HUDEP-2 (cell line): ENCODE results near the gene IQCN.

Source experiments
- DNase-seq, 76 experiments: peaks; one replicate each; lab custom pipeline; 2025; ENCODE audit not compliant: unreplicated experiment in 76 of 76; lab: John Stamatoyannopoulos, UW

IQCN gene, protein sequence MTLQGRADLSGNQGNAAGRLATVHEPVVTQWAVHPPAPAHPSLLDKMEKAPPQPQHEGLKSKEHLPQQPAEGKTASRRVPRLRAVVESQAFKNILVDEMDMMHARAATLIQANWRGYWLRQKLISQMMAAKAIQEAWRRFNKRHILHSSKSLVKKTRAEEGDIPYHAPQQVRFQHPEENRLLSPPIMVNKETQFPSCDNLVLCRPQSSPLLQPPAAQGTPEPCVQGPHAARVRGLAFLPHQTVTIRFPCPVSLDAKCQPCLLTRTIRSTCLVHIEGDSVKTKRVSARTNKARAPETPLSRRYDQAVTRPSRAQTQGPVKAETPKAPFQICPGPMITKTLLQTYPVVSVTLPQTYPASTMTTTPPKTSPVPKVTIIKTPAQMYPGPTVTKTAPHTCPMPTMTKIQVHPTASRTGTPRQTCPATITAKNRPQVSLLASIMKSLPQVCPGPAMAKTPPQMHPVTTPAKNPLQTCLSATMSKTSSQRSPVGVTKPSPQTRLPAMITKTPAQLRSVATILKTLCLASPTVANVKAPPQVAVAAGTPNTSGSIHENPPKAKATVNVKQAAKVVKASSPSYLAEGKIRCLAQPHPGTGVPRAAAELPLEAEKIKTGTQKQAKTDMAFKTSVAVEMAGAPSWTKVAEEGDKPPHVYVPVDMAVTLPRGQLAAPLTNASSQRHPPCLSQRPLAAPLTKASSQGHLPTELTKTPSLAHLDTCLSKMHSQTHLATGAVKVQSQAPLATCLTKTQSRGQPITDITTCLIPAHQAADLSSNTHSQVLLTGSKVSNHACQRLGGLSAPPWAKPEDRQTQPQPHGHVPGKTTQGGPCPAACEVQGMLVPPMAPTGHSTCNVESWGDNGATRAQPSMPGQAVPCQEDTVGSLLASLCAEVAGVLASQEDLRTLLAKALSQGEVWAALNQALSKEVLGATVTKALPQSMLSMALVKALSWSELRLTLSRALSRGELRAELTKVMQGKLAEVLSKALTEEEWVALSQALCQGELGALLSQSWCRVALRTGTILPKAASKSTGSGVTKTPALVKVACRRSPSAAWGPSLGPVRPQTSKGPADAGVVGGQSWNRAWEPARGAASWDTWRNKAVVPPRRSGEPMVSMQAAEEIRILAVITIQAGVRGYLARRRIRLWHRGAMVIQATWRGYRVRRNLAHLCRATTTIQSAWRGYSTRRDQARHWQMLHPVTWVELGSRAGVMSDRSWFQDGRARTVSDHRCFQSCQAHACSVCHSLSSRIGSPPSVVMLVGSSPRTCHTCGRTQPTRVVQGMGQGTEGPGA (N-terminal part only)

GRCh38 chr19:18274219-18274780, at the start of gene IQCN:
IQCN (minus strand) TSS chr19:18274452; CDS start chr19:18269478, 4,974 bp downstream.
- DNase-seq = peak in 10 of 76 experiments; percentile 13 to 56 (median 19)

DNA sequence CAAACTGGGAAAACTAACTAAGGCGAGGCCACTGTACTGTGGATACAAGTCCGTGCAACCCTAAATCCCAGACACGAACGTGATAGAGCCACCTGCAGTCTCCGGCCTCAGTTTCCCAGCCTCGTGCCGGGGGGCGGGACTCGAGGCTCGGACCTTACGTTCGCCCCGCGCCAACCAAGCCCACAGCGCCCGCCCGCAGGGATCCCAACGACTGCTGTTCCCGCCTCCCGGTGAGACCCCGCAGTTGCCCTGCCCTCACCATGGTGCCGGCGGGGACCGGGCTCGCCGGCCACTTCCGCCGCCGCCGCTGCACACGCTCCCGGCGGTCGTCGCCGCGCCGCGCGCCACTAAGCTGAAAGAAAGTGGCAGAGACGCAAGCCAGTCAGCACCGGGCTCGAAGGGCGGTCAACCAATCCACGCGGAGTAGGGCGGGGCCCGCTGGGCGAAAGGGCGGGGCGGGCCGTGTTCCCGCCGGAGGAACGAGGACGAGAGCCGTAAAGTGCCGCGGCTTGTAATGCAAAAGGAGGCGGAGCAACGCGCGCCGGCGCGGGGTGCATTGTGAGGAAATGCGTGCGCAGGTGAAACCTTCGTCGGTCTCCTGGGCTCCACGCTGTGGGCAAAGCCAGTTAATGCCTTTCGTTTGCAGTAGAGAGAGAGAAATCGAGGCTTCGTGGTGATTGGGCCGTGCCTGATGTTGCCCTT, 48.7 kb upstream of the IQCN start, which contains the start of gene LSM4:
Gene LSM4 (minus strand): TSS at position 318 of the 702 bp plus-strand sequence. CDS start 56 bp downstream, at position 262.
- peak; percentile 70 to 100 (median 99) for DNase-seq

GRCh38 chr19:18322318-18322758, 48.1 kb upstream of the IQCN start:
- peak in 67 of 76 experiments; percentile 19 to 83 (median 65) for DNase-seq

GRCh38 chr19:18321734-18322102, 47.5 kb upstream of the IQCN start:
- peak in 10 of 76 experiments; percentile 8 to 37 (median 24) for DNase-seq

DNA sequence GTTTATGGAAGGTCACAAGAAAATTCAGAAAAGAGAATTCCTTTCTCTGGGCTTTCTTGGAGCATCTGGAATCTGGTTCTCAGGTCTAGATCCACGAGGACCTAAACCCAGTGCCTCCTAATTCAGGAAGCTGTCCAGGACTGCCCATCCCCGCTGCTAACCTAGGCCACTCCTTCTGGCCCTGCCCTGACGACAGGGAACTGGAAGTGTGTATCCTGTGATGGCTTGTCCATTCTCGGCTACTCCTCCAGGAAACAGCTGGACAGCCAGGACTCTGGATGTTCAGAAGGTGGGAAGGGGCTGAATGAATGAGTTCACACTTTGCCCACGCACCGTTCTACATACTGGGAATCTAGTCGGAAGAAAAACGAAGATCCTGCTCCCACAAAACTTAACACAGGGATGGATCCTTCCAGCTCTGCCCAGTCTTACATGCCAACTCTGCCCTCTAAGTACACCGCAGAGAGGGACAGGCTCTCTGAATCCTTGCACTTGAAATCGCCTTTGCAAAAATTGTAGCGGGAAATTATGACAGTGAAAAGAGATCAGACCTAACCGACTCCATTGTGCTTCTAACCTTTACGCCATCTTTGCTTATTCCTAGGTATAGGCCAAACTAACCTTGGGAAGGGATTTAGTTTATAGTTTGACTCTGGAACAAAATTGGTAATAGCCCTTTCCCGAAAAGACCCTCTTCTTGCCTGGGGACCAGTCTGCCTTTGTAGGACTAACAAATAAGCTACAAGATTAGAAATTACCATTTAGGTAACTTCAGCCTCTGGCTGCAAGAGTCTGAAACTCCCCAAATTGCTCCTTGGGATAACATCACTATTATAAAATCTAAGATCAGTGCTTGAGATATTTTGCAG, 46.8 kb upstream of the IQCN start:
- DNase-seq = no peak

- peak in 1 of 76 experiments; percentile 13 for DNase-seq
Measured at GRCh38 chr19:18319591-18320135, 45.4 kb upstream of the IQCN start.

- DNase-seq = peak in 68 of 76 experiments; percentile 35 to 86 (median 69)
Measured at GRCh38 chr19:18317961-18318800, 43.9 kb upstream of the IQCN start.

GRCh38 chr19:18313398-18313797, 39.1 kb upstream of the IQCN start:
- no peak for DNase-seq

- no peak for DNase-seq
Measured at GRCh38 chr19:18312092-18312534, 37.9 kb upstream of the IQCN start.

- DNase-seq = no peak
Measured at GRCh38 chr19:18311502-18312091, 37.3 kb upstream of the IQCN start.

GRCh38 chr19:18310966-18311365, 36.7 kb upstream of the IQCN start:
- DNase-seq = no peak

GRCh38 chr19:18310118-18310909, 36.1 kb upstream of the IQCN start:
- DNase-seq = no peak

DNA sequence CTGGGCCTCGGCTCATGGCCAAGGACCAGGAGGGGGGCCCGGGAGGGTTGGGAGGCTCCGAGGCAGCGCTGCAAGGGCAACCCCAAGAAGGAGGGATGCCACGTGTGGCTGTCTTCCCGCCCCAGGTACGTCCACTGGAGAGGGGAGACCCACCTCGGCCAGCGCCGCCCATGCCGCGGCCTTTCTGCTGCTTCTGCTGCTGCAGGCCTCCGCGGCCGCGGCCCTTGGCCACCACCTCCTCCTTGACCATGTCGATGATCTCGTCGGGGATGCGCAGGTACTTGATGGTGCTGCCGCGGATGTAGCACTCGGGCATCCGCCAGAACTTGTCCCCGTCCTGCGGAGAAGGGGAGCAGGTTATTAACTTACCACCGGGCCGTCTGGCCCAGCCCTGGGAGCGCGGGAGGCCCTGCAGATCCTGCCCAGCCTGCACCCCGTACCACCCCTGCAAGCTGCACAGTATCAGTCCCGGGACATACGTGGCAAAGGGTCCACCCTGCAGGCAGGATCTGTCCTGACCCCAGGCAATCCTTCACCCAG, 35.3 kb upstream of the IQCN start:
- no peak for DNase-seq

GRCh38 chr19:18308948-18309325, 34.7 kb upstream of the IQCN start:
- DNase-seq = no peak

DNA sequence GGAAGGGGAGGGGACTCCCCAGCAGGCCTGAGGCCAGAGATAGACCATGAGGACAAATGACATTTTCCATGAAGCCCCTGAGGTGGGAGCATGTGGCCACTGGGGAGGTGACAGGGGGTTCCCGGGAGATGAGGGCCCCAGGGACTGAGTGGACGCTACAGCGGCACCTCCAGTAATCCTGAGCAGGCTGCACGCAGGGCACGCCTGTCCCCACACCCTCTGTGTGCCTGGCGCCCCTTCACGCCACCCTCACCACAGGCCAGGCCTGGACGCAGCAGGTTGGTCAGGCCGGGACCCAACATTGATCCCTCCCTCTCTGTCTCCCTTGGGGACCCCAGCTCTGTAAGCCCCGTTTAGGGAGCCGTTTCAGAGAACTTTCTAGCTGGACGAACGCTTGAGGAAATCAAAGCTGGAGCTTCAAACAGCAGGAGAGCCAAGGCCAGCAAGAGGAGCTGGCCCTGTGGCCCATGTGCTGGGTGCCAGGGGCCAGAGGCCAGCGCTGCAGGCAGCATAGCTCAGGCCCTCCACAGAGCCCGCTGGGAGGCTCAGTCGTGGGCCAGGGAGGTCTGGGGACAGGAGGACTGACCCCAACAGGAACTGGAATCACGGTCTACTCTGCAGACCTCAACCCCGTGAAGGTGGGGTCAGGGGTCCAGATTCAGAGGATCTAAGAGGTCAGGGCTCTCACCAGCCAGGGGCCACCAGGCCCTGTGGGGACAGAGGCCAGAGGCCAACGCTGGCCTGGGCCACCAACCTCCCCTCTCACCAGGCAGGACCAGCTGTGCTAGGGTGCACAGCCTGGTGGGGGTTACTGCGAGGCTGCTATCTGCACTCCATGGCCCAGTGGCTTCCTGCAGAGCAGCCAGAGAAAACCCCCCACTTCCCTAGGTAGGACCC, 34.0 kb upstream of the IQCN start:
- no peak for DNase-seq
